HepG2 (cell line): ENCODE measurements around the gene DYSF. TPM values are rescaled to one million over a fixed set of nuclear protein-coding genes. Genes with fewer than 3 reads are reported as not detected.

ENCODE experiments used
- ATAC-seq: fragments of 200-7000 bp; cut with Tn5 transposase; 3 replicates; pipeline ENCODE4 v1.9.1; 2020; ENCODE audit warnings: mild to moderate bottlenecking, moderate library complexity
- BruUV-seq: library from RNA; stranded (reverse); fragments of 400-500 nt; replicated peaks from 2 replicates; lab custom pipeline; 2021; lab: Mats Ljungman, UMichigan
- CTCF ChIA-PET: fragments of 300-600 bp; formaldehyde crosslinking; extraction: SDS; loops from one replicate; lab custom pipeline; 2021; ENCODE audit warnings: low total read pairs, inconsistent platforms, low intra/inter-chr PET ratio; lab: Yijun Ruan, JAX
- POLR2A ChIA-PET: fragments of 350-600 bp; sonication (Branson Sonifier 250); formaldehyde crosslinking; loops from one replicate; lab custom pipeline; 2020; ENCODE audit warnings: antibody characterized with exemption, inconsistent platforms; lab: Yijun Ruan, JAX
- DNase-seq: peaks from one replicate; pipeline ENCODE4 v3.0.0-alpha.2; 2015; ENCODE audit warnings: low spot score
- FAIRE-seq: peaks from 3 replicates; lab custom pipeline; 2011; peaks lifted over from hg19 to GRCh38; lab: Jason Lieb, UNC
- H2AFZ ChIP-seq: one replicate; pipeline ENCODE4 v1.6.1; 2011; ENCODE audit warnings: low read length, inconsistent platforms
- H3K27ac ChIP-seq: fragments of 300-600 bp; 3 replicates; pipeline ENCODE4 v1.8.0; 2011; ENCODE audit warnings: mixed run types, mild to moderate bottlenecking, mixed read lengths, low read length, inconsistent platforms; ENCODE audit not compliant: insufficient read depth; ENCODE audit errors: extremely low read length
- H3K27me3 ChIP-seq, 2 experiments: fragments of 200-600 bp in 1 of 2; 2 replicates in 1 of 2; 3 replicates in 1 of 2; pipeline versions ENCODE4 v1.6.0 to v1.8.0; 2011; ENCODE audit warnings: low read length in 2 of 2, mild to moderate bottlenecking in 2 of 2, moderate library complexity in 2 of 2, inconsistent platforms in 1 of 2; ENCODE audit not compliant: insufficient read depth in 2 of 2, control insufficient read depth in 1 of 2
- H3K36me3 ChIP-seq, 2 experiments: fragments of 200-600 bp in 1 of 2; replicated peaks in 1 of 2; 2 replicates in 1 of 2; 3 replicates in 1 of 2; pipeline versions ENCODE4 v1.5.1 to v1.8.0; 2011; ENCODE audit warnings: low read length in 2 of 2, inconsistent platforms in 1 of 2; ENCODE audit not compliant: insufficient read depth in 2 of 2, control insufficient read depth in 1 of 2
- H3K4me1 ChIP-seq: 2 replicates; pipeline ENCODE4 v1.5.1; 2012; ENCODE audit warnings: low read length, inconsistent platforms; ENCODE audit not compliant: insufficient read depth
- H3K4me2 ChIP-seq: 2 replicates; pipeline ENCODE4 v1.6.0; 2011; ENCODE audit warnings: low read depth, low read length, inconsistent platforms
- H3K4me3 ChIP-seq, 3 experiments: fragments of 200-600 bp in 1 of 3; sonication (generic), shearing (Covaris generic) in 1 of 3; replicated peaks in 1 of 3; 2 replicates each; pipeline ENCODE4 v1.5.1; 2011 to 2016; ENCODE audit warnings: low read length in 3 of 3, inconsistent platforms in 2 of 3, low read depth in 2 of 3, mild to moderate bottlenecking in 2 of 3, control low read depth in 1 of 3, mixed read lengths in 1 of 3; ENCODE audit not compliant: insufficient read depth in 1 of 3
- H3K79me2 ChIP-seq: one replicate; pipeline ENCODE4 v1.6.1; 2011; ENCODE audit warnings: low read length, inconsistent platforms; ENCODE audit not compliant: insufficient read depth
- H3K9ac ChIP-seq: 2 replicates; pipeline ENCODE4 v1.6.0; 2011; ENCODE audit warnings: mild to moderate bottlenecking, low read depth, low read length, inconsistent platforms; ENCODE audit not compliant: insufficient read depth
- H3K9me3 ChIP-seq: 2 replicates; pipeline ENCODE4 v1.5.1; 2012; ENCODE audit warnings: mild to moderate bottlenecking, low read length
- H4K20me1 ChIP-seq: 2 replicates; pipeline ENCODE4 v1.6.0; 2011; ENCODE audit warnings: inconsistent platforms, mild to moderate bottlenecking, low read length, moderate library complexity; ENCODE audit not compliant: insufficient read depth
- DDIT3 ChIP-seq: sonication (generic); formaldehyde crosslinking; IDR thresholded peaks from 2 replicates; pipeline ENCODE4 v1.4.0; 2020; ENCODE audit warnings: mild to moderate bottlenecking, missing genetic modification reagents
- FOXP4 ChIP-seq: sonication (generic); formaldehyde crosslinking; IDR thresholded peaks from 2 replicates; pipeline ENCODE4 v1.4.0; 2020; ENCODE audit warnings: missing genetic modification reagents
- HINFP ChIP-seq: sonication (generic); formaldehyde crosslinking; IDR thresholded peaks from 2 replicates; pipeline ENCODE4 v1.4.0; 2020; ENCODE audit warnings: low read depth, mild to moderate bottlenecking, missing genetic modification reagents
- PPARG ChIP-seq: conservative IDR thresholded peaks from 2 replicates; pipeline ENCODE4 v1.6.1; 2016; ENCODE audit warnings: missing biosample characterization, missing genetic modification reagents
- RERE ChIP-seq: IDR thresholded peaks from 2 replicates; pipeline ENCODE4 v1.6.1; 2016; ENCODE audit warnings: low read depth, missing genetic modification reagents, missing compliant biosample characterization
- SRY ChIP-seq: sonication (generic); formaldehyde crosslinking; IDR thresholded peaks from 2 replicates; pipeline ENCODE4 v1.8.0; 2022; ENCODE audit warnings: mild to moderate bottlenecking, missing genetic modification reagents
- TBX3 ChIP-seq: fragments of 450-650 bp; IDR thresholded peaks from 2 replicates; pipeline ENCODE4 v1.6.1; 2017; ENCODE audit warnings: antibody characterized with exemption, mild to moderate bottlenecking, inconsistent platforms, borderline replicate concordance
- TOPORS ChIP-seq: sonication (generic); formaldehyde crosslinking; IDR thresholded peaks from 2 replicates; pipeline ENCODE4 v1.8.0; 2023; ENCODE audit warnings: mild to moderate bottlenecking, missing genetic modification reagents
- ZBTB21 ChIP-seq: sonication (generic); formaldehyde crosslinking; IDR thresholded peaks from 2 replicates; pipeline ENCODE4 v1.4.0; 2020; ENCODE audit warnings: missing genetic modification reagents
- ZNF281 ChIP-seq: sonication (generic); formaldehyde crosslinking; IDR thresholded peaks from 2 replicates; pipeline ENCODE4 v1.4.0; 2020; ENCODE audit warnings: missing genetic modification reagents, borderline replicate concordance
- ZNF44 ChIP-seq: sonication (generic); formaldehyde crosslinking; IDR thresholded peaks from 2 replicates; pipeline ENCODE4 v1.5.1; 2020; ENCODE audit warnings: mild to moderate bottlenecking, missing genetic modification reagents
- ZNF614 ChIP-seq: IDR thresholded peaks from 2 replicates; pipeline ENCODE4 v1.6.1; 2018; ENCODE audit warnings: missing biosample characterization, missing genetic modification reagents, inconsistent platforms, borderline replicate concordance
- WGBS: methylation state at CpG from one replicate; pipeline ENCODE4 v1.1.6; 2017; ENCODE audit warnings: low lambda C conversion rate; 5-methylcytosine and 5-hydroxymethylcytosine counted together
- in situ Hi-C: cut with HindIII; loops from 2 replicates; pipeline ENCODE4 v1.10.0; 2017; ENCODE audit warnings: low pct_unique_long_range_greater_than_20kb; ENCODE audit not compliant: extremely low pct_ligation_motif_present
- intact Hi-C: fragments of 100-400 bp; cut with micrococcal nuclease; formaldehyde crosslinking; loops from one replicate; pipeline ENCODE4 v1.10.0; 2022; ENCODE audit not compliant: unreplicated experiment
- polyA plus RNA-seq, 8 experiments: library from polyadenylated mRNA; depleted of rRNA in 3 of 8; stranded (reverse) in 7 of 8; unstranded in 1 of 8; fragments of >200 nt; fragmentation: Illumina TruSeq in 4 of 8; extraction: Trizol in 4 of 8; gene quantifications; 2 replicates each; pipeline versions ENCODE4 v1.2.1 to v1.2.3, GENCODE V29; 2011 to 2016; ENCODE audit warnings: low read depth in 4 of 8, missing spikeins in 1 of 8, mixed read lengths in 1 of 8; ENCODE audit not compliant: insufficient read depth in 1 of 8
- total RNA-seq, 5 experiments: library from RNA; depleted of rRNA; stranded (reverse); fragments of >200 nt; fragmentation: Illumina TruSeq; extraction: Trizol; gene quantifications; 2 replicates each; pipeline ENCODE4 v1.2.3, GENCODE V29; 2016; ENCODE audit warnings: low read depth in 1 of 5

The DYSF gene
- total and polyA plus RNA-seq, 2 of the 13 experiments (the other 11 are each of a cell fraction or from before 2014, with no cell fraction given): 0.15 to 2.4 TPM

GRCh38 chr2:71536226-71536671 is 82.9 kb downstream of the DYSF start:
- no peaks in the 10 kb centered on the region for H3K79me2 ChIP-seq
- ATAC-seq (no peak), DNase-seq (no peak), FAIRE-seq (no peak)
- ChIA-PET CTCF (no interaction called here), POLR2A (no interaction called here)
- intact Hi-C loops (no loop called here), in situ Hi-C loops (loop anchor here (25.0 kb wide), 2 partner anchors 1201 to 1326 kb away; no protein-coding TSS in a partner anchor)
- H3K27me3 ChIP-seq: peaks cover 0 to 17% of the 10 kb centered on the region in 2 experiments; a peak in 3 of 5 replicates
- H3K9ac ChIP-seq: no peak overlapping the region
- 69% methylated on average over 15 of the region's 18 CpGs for WGBS
- peaks cover 10% of the 10 kb centered on the region for H3K4me1 ChIP-seq
- H2AFZ ChIP-seq: no peak overlapping the region
- no peaks in the 10 kb centered on the region for H3K36me3 ChIP-seq
- no peak overlapping the region for H3K4me3 ChIP-seq
- no peaks in the 10 kb centered on the region for H4K20me1 ChIP-seq
- no peak overlapping the region for H3K27ac ChIP-seq
- no TSS peak for BruUV-seq
- H3K4me2 ChIP-seq: no peak overlapping the region
- H3K9me3 ChIP-seq: no peaks in the 10 kb centered on the region
- TF ChIP-seq FOXP4 (CRISPR knock-in tag): no peak
- no peak for TF ChIP-seq ZNF281 (CRISPR knock-in tag)
- TF ChIP-seq TOPORS: no peak
- no peak for TF ChIP-seq ZNF614 (CRISPR knock-in tag)
- no peak for TF ChIP-seq HINFP
- no peak for TF ChIP-seq ZNF44
- TF ChIP-seq SRY (CRISPR knock-in tag): no peak
- TF ChIP-seq DDIT3: no peak
- TF ChIP-seq TBX3: no peak
- TF ChIP-seq RERE (CRISPR knock-in tag): no peak
- no peak for TF ChIP-seq ZBTB21
- no peak for TF ChIP-seq PPARG (CRISPR knock-in tag)
